H1 (cell line): ENCODE results near the gene ERLIN1.

Source experiments
- EP300 ChIP-seq, 2 experiments: IDR thresholded peaks; 1 replicate in 1 of 2; 2 replicates in 1 of 2; pipeline ENCODE4 v1.6.1; 2011 to 2012; ENCODE audit warnings: low read depth in 2 of 2, low read length in 2 of 2, mild to moderate bottlenecking in 2 of 2, borderline replicate concordance in 1 of 2, inconsistent platforms in 1 of 2, moderate library complexity in 1 of 2
- GABPA ChIP-seq: IDR thresholded peaks from 2 replicates; pipeline ENCODE4 v1.6.1; 2011; ENCODE audit warnings: mild to moderate bottlenecking, low read length, moderate library complexity, borderline replicate concordance; ENCODE audit not compliant: insufficient read depth
- GTF2F1 ChIP-seq: IDR thresholded peaks from 2 replicates; pipeline ENCODE4 v1.6.1; 2012; ENCODE audit warnings: low read depth, low read length, improper control_type of control experiment, borderline replicate concordance
- JUN ChIP-seq: IDR thresholded peaks from 2 replicates; pipeline ENCODE4 v1.6.1; 2011; ENCODE audit warnings: low read depth, mild to moderate bottlenecking, improper control_type of control experiment, low read length
- POLR2A ChIP-seq, 2 experiments: IDR thresholded peaks; 1 replicate in 1 of 2; 2 replicates in 1 of 2; pipeline ENCODE4 v1.6.1; 2011; ENCODE audit warnings: low read depth in 2 of 2, low read length in 2 of 2, mild to moderate bottlenecking in 2 of 2; ENCODE audit errors: control extremely low read depth in 1 of 2
- POLR2AphosphoS5 ChIP-seq: IDR thresholded peaks from 2 replicates; pipeline ENCODE4 v1.6.1; 2011; ENCODE audit warnings: low read depth, low read length
- RAD21 ChIP-seq, 2 experiments: IDR thresholded peaks in 1 of 2; conservative IDR thresholded peaks in 1 of 2; 2 replicates each; pipeline ENCODE4 v1.6.1; 2011; ENCODE audit warnings: low read depth in 2 of 2, low read length in 2 of 2, improper control_type of control experiment in 1 of 2, inconsistent platforms in 1 of 2, mild to moderate bottlenecking in 1 of 2, moderate library complexity in 1 of 2
- RBBP5 ChIP-seq: IDR thresholded peaks from 2 replicates; pipeline ENCODE4 v1.7.1; 2012; ENCODE audit warnings: low read depth, mild to moderate bottlenecking, inconsistent platforms, low read length, moderate library complexity, borderline replicate concordance
- ZNF274 ChIP-seq: IDR thresholded peaks from 2 replicates; pipeline ENCODE4 v1.7.0; 2012; ENCODE audit warnings: low read length, borderline replicate concordance; ENCODE audit errors: extremely low read depth
- TF ChIP-seq, protein P1 (sequence below): IDR thresholded peaks from 2 replicates; pipeline ENCODE4 v1.6.1; 2011; ENCODE audit warnings: low read depth, mild to moderate bottlenecking, low read length; ENCODE audit not compliant: insufficient read depth
- TF ChIP-seq, protein P2 (sequence below), 3 experiments: IDR thresholded peaks; 1 replicate in 2 of 3; 2 replicates in 1 of 3; pipeline versions ENCODE4 v1.5.1 to v1.6.1; 2011; ENCODE audit warnings: low read length in 3 of 3, mild to moderate bottlenecking in 3 of 3, inconsistent platforms in 2 of 3, low read depth in 1 of 3, moderate library complexity in 1 of 3; ENCODE audit not compliant: insufficient read depth in 1 of 3; ENCODE audit errors: control extremely low read depth in 1 of 3

DNA sequence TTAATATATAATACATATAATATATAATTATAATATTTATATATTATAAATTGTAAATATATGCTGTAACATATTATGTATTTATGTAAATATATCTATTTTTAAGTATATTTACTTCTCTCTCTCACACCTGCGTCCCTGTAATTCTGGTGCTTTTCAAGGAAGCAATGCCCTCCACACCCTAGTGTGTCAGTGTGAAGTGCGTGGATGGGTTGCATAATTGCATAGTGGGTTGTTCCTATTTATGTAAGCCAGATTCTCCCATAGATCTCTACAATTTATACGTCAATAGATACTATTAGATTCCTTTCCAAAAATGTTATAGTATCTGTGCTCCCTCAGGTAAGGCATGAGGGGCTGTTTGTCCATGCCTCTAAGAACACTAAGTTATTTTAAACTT lies 54.3 kb downstream of the ERLIN1 start:
- TF ChIP-seq RAD21 (IDR thresholded peaks at IDR 0.05 in 1 of 2, conservative IDR thresholded peaks at IDR 0.05 in 1 of 2; ENCODE audit: low read depth in 2 of 2, low read length in 2 of 2), result no peak
- TF ChIP-seq, protein P1, sequence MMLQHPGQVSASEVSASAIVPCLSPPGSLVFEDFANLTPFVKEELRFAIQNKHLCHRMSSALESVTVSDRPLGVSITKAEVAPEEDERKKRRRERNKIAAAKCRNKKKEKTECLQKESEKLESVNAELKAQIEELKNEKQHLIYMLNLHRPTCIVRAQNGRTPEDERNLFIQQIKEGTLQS, result no peak
- no peak for TF ChIP-seq POLR2AphosphoS5
- TF ChIP-seq, protein P2, sequence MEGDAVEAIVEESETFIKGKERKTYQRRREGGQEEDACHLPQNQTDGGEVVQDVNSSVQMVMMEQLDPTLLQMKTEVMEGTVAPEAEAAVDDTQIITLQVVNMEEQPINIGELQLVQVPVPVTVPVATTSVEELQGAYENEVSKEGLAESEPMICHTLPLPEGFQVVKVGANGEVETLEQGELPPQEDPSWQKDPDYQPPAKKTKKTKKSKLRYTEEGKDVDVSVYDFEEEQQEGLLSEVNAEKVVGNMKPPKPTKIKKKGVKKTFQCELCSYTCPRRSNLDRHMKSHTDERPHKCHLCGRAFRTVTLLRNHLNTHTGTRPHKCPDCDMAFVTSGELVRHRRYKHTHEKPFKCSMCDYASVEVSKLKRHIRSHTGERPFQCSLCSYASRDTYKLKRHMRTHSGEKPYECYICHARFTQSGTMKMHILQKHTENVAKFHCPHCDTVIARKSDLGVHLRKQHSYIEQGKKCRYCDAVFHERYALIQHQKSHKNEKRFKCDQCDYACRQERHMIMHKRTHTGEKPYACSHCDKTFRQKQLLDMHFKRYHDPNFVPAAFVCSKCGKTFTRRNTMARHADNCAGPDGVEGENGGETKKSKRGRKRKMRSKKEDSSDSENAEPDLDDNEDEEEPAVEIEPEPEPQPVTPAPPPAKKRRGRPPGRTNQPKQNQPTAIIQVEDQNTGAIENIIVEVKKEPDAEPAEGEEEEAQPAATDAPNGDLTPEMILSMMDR (IDR thresholded peaks at IDR 0.05; ENCODE audit: control extremely low read depth in 1 of 3, insufficient read depth in 1 of 3, low read depth in 1 of 3, low read length in 3 of 3), result no peak
- no peak for TF ChIP-seq JUN
- TF ChIP-seq EP300 (IDR thresholded peaks at IDR 0.05; ENCODE audit: borderline replicate concordance in 1 of 2, low read depth in 2 of 2, low read length in 2 of 2), result no peak
- TF ChIP-seq ZNF274, result no peak
- no peak for TF ChIP-seq POLR2A (IDR thresholded peaks at IDR 0.05; ENCODE audit: control extremely low read depth in 1 of 2, low read depth in 2 of 2, low read length in 2 of 2)
- no peak for TF ChIP-seq GTF2F1
- no peak for TF ChIP-seq GABPA
- no peak for TF ChIP-seq RBBP5
